ENCODE data around the gene LRPPRC.

LRPPRC gene

DNA sequence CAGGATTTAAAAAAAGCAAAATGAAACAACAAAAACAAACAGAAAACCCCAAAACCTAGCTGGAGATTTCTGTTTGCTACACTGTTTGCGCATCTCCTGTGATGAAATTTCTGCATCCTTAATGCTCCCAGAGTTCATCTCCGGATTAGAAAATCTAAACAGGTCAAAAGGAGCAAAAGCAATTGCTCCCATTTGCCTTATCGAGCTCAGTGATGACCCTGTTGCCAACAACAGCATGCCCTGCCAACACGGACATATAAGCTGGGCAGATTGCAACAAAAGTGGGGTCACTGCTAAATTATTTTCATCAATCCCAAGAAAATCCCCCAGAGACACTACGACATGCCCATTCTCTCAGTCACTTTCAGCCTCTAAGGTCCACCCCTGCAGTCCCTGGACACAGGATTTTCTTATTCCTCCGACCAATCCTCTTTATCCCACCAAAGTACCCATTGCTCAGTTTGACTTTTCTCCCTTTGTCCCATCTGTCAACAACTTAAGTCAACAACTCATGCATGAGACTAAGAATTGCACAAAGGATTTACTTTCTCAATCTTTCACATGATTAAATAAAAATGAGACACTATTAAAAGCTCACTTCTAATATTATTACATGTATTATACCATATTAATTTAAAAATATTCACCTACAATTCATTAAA lies 89.2 kb downstream of the LRPPRC start:
- no peak overlapping the region for H3K4me2 ChIP-seq (ENCODE audit: low read length)
- no peaks in the 10 kb centered on the region for H3K79me2 ChIP-seq
- no peaks in the 10 kb centered on the region for H3K4me1 ChIP-seq
- H3K27ac ChIP-seq = no peak overlapping the region
- TF ChIP-seq, protein P1, sequence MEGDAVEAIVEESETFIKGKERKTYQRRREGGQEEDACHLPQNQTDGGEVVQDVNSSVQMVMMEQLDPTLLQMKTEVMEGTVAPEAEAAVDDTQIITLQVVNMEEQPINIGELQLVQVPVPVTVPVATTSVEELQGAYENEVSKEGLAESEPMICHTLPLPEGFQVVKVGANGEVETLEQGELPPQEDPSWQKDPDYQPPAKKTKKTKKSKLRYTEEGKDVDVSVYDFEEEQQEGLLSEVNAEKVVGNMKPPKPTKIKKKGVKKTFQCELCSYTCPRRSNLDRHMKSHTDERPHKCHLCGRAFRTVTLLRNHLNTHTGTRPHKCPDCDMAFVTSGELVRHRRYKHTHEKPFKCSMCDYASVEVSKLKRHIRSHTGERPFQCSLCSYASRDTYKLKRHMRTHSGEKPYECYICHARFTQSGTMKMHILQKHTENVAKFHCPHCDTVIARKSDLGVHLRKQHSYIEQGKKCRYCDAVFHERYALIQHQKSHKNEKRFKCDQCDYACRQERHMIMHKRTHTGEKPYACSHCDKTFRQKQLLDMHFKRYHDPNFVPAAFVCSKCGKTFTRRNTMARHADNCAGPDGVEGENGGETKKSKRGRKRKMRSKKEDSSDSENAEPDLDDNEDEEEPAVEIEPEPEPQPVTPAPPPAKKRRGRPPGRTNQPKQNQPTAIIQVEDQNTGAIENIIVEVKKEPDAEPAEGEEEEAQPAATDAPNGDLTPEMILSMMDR (IDR thresholded peaks at IDR 0.05) = no peak
- no peaks in the 10 kb centered on the region for H3K27me3 ChIP-seq (ENCODE audit: control insufficient read depth, insufficient read depth, low read length)
- no peak overlapping the region for H3K9ac ChIP-seq
- H3K36me3 ChIP-seq (ENCODE audit: control insufficient read depth, insufficient read depth, low read length) = no peaks in the 10 kb centered on the region
- no peaks in the 10 kb centered on the region for H3K9me3 ChIP-seq (ENCODE audit: control insufficient read depth, low read length)
- no peak overlapping the region for H3K4me3 ChIP-seq (ENCODE audit: low read depth, low read length)
- H2AFZ ChIP-seq = no peak overlapping the region

DNA sequence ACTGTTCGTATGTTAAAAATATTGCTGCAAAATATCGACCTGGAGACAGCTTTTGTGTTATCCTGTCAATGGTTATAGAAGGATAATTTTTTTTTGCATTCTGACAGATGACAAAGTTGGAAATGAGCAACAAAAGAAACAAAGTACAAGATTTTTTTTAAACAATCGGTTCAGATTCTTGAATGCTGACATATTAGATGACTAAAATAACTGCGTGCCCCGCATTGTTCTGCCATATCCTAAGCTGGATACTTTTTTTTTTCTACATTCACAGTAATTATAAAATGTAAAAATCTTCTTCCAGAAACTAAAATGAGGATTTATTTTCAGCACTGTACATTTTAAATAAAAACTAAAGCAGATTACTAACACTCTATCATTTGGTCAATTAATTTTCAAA lies 89.9 kb downstream of the LRPPRC start:
- no peaks in the 10 kb centered on the region for H3K27me3 ChIP-seq (ENCODE audit: control insufficient read depth, insufficient read depth, low read length)
- H3K27ac ChIP-seq = no peak overlapping the region
- H3K4me2 ChIP-seq (ENCODE audit: low read length) = no peak overlapping the region
- TF ChIP-seq, protein P1 (IDR thresholded peaks at IDR 0.05) = no peak
- H3K9me3 ChIP-seq (ENCODE audit: control insufficient read depth, low read length) = no peaks in the 10 kb centered on the region
- no peak overlapping the region for H2AFZ ChIP-seq
- no peak overlapping the region for H3K4me3 ChIP-seq (ENCODE audit: low read depth, low read length)
- no peaks in the 10 kb centered on the region for H3K79me2 ChIP-seq
- no peaks in the 10 kb centered on the region for H3K36me3 ChIP-seq (ENCODE audit: control insufficient read depth, insufficient read depth, low read length)
- H3K9ac ChIP-seq = no peak overlapping the region
- no peaks in the 10 kb centered on the region for H3K4me1 ChIP-seq

DNA sequence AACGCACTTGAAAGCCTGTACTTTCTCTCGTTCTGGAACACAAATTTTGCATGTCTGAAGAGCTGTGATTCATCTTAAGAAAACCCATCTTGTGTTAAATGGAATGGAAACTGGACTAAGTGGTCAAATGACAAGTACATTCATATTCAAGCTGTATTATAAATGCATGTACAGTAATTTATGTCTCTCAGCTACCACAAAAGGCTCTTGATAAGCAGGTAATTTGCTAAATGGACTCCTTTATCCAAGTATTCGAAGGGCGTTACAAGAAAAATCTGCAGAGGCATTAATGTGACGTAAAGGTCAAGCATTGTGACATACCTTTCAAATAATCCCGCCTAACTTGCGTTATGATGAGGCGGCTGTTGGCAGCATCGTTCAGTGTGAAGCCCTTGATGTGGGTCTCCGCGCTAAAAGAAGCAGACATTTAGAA lies 90.4 kb downstream of the LRPPRC start:
- no peak overlapping the region for H3K4me2 ChIP-seq (ENCODE audit: low read length)
- H3K27me3 ChIP-seq (ENCODE audit: control insufficient read depth, insufficient read depth, low read length) = no peaks in the 10 kb centered on the region

DNA sequence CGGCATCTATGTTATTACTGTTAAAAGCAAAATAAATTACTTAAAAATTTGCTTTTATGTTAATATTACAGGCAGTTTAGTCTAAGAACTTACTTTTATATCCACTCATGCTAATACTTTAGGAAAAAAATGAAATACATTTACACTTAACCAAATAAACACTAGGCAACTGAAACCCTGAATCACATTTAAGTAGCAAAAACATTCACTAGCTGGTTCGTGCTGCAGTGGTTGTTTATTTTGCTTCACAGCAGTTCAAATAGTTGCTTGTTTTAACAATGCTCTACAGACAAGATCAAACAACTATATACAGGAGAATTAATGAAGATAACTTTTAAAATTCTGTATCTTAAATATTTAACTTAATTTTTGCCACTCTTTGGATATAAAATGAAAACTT lies 96.2 kb downstream of the LRPPRC start:
- no peak overlapping the region for H2AFZ ChIP-seq
- H3K4me3 ChIP-seq (ENCODE audit: low read depth, low read length) = no peak overlapping the region
- H3K27ac ChIP-seq = no peak overlapping the region
- H3K4me2 ChIP-seq (ENCODE audit: low read length) = no peak overlapping the region
- H3K79me2 ChIP-seq = no peaks in the 10 kb centered on the region
- H3K27me3 ChIP-seq (ENCODE audit: control insufficient read depth, insufficient read depth, low read length) = no peaks in the 10 kb centered on the region
- no peaks in the 10 kb centered on the region for H3K9me3 ChIP-seq (ENCODE audit: control insufficient read depth, low read length)
- TF ChIP-seq, protein P1 (IDR thresholded peaks at IDR 0.05) = no peak
- no peaks in the 10 kb centered on the region for H3K36me3 ChIP-seq (ENCODE audit: control insufficient read depth, insufficient read depth, low read length)
- no peaks in the 10 kb centered on the region for H3K4me1 ChIP-seq
- no peak overlapping the region for H3K9ac ChIP-seq

More for the DNA sequence above, 90.4 kb downstream of the LRPPRC start:
- Histone ChIP-seq H2AFZ (no peak overlapping the region), H3K4me3 (ENCODE audit: low read depth, low read length) (no peak overlapping the region), H3K27ac (no peak overlapping the region), H3K4me1 (no peaks in the 10 kb centered on the region), H3K36me3 (ENCODE audit: control insufficient read depth, insufficient read depth, low read length) (no peaks in the 10 kb centered on the region), H3K9ac (no peak overlapping the region), H3K9me3 (ENCODE audit: control insufficient read depth, low read length) (no peaks in the 10 kb centered on the region), H3K79me2 (no peaks in the 10 kb centered on the region)
- TF ChIP-seq, protein P1 (IDR thresholded peaks at IDR 0.05) = no peak

DNA sequence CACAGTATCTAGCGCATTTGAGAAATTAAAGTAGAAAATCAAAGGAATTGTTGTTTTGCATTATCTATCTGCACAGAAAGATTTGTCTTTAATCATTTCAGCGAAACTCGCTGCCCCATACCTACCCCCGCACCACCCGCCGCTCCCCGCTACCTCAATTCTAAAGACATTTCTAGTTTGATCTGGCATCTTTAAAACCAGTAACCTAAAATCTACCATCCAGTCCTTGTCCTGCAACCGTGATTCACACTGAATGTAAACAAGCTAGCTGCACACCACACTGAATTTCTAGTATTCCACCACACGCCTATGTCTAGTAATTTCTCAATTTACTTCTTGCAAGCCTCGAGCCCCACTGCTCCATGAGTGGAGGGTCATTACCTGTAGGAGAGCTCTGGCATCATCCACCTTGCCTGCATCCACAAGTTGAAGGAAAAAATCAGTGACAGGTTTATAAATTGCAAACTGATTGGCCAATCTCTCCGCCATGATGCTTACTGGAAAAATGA lies 96.9 kb downstream of the LRPPRC start:
- Histone ChIP-seq H3K9ac (no peak overlapping the region), H3K9me3 (ENCODE audit: control insufficient read depth, low read length) (no peaks in the 10 kb centered on the region), H3K79me2 (no peaks in the 10 kb centered on the region), H3K4me3 (ENCODE audit: low read depth, low read length) (no peak overlapping the region), H3K36me3 (ENCODE audit: control insufficient read depth, insufficient read depth, low read length) (no peaks in the 10 kb centered on the region), H3K4me2 (ENCODE audit: low read length) (no peak overlapping the region), H2AFZ (no peak overlapping the region), H3K27ac (no peak overlapping the region), H3K4me1 (no peaks in the 10 kb centered on the region), H3K27me3 (ENCODE audit: control insufficient read depth, insufficient read depth, low read length) (no peaks in the 10 kb centered on the region)
- TF ChIP-seq, protein P1 (IDR thresholded peaks at IDR 0.05) = no peak

Measured in parathyroid adenoma (tissue), 2 donors.